Measurements from ENCODE around the gene STAP2.
"Not testable (repeated sequence)": the region's sequence is repeated elsewhere in the genome, so short reads cannot be mapped to it uniquely, and the experiment has no call there.

The STAP2 gene

GRCh38 chr19:4295972-4296771 lies 42.5 kb downstream of the STAP2 start:
- no peak overlapping the region for H3K4me3 ChIP-seq (ENCODE audit: control insufficient read depth, low read depth, low read length)
- no peak for TF ChIP-seq CTCF (conservative IDR thresholded peaks at IDR 0.05; ENCODE audit: control insufficient read depth, insufficient read depth, low read depth, low read length)
- no peak for DNase-seq (ENCODE audit: low read depth)

DNA sequence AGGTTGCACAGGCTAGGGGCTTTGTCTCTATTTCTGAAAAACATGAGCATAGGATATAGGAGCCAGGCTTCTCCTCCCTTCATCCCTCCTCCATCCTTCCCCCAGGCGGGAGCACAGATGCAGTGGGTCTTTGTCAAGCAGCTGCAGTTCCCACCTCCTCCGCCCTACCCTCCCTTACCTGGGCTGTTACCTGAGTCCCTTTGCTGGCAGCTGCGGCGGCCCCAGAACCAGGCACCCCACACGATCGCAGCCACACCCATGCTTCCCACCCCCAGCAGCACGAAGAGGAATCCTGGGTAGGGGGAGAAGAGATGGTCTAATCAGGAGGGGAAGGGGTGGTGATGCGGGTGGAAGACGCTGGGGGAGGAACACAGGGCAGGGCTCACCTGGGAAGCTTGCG lies 44.2 kb downstream of the STAP2 start:
- no peak for TF ChIP-seq CTCF (conservative IDR thresholded peaks at IDR 0.05; ENCODE audit: control insufficient read depth, insufficient read depth, low read depth, low read length)
- no peak for DNase-seq (ENCODE audit: low read depth)
- no peak overlapping the region for H3K4me3 ChIP-seq (ENCODE audit: control insufficient read depth, low read depth, low read length)

GRCh38 chr19:4292515-4292914 lies 46.1 kb downstream of the STAP2 start:
- DNase-seq (ENCODE audit: low read depth): no peak
- H3K4me3 ChIP-seq (ENCODE audit: control insufficient read depth, low read depth, low read length): no peak overlapping the region
- TF ChIP-seq CTCF (conservative IDR thresholded peaks at IDR 0.05; ENCODE audit: control insufficient read depth, insufficient read depth, low read depth, low read length): no peak

DNA sequence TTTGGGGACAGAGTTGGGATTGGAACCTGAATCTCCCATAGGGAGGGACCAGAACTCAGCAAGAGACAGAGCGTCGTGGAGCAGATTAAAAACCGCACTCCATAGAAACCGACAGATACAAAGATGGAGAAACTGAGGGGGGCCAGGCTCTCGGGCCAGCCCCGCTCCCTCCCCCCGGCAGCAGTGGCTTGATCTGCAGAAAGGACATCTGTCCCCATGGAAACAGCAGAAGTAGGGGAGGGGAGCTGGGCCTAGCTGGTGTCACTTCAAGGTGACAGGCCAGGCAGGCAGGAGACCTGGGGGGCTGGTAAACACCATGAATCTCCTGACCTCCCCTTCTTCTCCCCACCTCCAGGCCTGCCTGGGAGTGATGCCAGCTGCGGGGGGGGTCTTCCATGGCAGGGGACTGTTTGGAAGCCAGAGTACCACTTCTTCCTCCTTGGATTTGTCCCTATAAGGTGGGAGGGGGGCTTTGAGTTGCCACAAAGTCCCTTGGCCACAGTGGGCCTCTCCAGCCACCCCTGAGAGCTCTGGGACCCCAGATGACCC lies 47.4 kb downstream of the STAP2 start:
- DNase-seq (ENCODE audit: low read depth): no peak
- no peak for TF ChIP-seq CTCF (conservative IDR thresholded peaks at IDR 0.05; ENCODE audit: control insufficient read depth, insufficient read depth, low read depth, low read length)
- H3K4me3 ChIP-seq (ENCODE audit: control insufficient read depth, low read depth, low read length): no peak overlapping the region

DNA sequence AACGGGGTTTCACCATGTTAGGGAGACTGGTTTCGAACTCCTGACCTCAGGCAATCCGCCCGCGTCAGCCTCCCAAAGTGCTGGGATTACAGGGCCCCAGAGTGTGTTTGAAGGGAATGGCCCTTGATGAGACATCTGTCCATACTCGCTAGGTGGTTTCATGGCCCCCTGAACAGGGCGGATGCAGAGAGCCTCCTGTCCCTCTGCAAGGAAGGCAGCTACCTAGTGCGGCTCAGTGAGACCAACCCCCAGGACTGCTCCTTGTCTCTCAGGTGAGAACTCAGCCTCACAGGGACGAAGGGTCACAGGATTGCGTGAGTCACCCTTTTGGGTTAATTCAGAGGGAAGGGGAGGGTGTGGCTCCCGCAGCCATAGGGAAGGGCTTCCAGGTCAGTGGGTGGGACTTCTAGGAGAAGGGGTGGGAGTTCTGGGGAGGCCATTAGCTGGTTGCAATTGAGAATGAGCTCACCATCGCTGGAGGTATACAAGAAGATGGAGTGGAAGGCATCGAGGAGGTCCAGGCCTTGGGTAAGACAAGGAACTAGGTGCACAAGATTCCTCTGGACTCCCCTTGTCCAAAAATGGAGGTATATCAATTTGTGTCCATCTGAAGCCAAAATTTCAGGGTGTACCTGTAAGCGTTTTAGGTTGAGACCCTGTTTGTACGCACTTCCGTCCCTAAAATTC lies 50.4 kb downstream of the STAP2 start:
- TF ChIP-seq CTCF (conservative IDR thresholded peaks at IDR 0.05; ENCODE audit: control insufficient read depth, insufficient read depth, low read depth, low read length): no peak
- no peak overlapping the region for H3K4me3 ChIP-seq (ENCODE audit: control insufficient read depth, low read depth, low read length)
- DNase-seq (ENCODE audit: low read depth): no peak

- not testable (repeated sequence) for DNase-seq (ENCODE audit: low read depth); H3K4me3 ChIP-seq (ENCODE audit: control insufficient read depth, low read depth, low read length)
These were observed 52.5 kb downstream of the STAP2 start for GRCh38 chr19:4286141-4286540.

DNA sequence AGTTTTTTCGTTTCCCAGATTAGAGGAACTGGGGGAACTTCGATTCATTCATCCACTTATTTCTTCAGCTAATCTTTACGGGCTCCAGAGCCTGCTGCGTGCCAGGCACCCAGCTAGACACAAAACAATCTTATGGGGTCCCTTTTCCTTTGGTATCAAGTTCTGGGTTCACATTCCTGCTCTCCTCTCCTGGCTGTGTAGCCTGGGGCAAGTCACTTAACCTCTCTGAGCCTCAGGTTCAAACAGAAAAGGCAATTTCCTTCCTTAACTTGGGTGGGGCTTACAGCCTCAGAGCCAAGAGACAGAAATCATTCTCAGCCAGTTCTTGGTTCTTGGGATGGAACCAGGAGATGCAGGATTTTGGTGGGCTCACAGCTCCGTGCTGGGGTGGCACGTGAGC lies 53.7 kb downstream of the STAP2 start:
- DNase-seq (ENCODE audit: low read depth): no peak
- TF ChIP-seq CTCF (conservative IDR thresholded peaks at IDR 0.05; ENCODE audit: control insufficient read depth, insufficient read depth, low read depth, low read length): no peak
- H3K4me3 ChIP-seq (ENCODE audit: control insufficient read depth, low read depth, low read length): no peak overlapping the region
